RCC 7860 (cell line): ENCODE results near the gene C11orf65.
"Not testable (repeated sequence)": the region's sequence is repeated elsewhere in the genome, so short reads cannot be mapped to it uniquely, and the experiment has no call there.

Experiments used
- DNase-seq: peaks from one replicate; pipeline ENCODE4 v3.0.0-alpha.2; 2015; ENCODE audit warnings: low spot score
- FAIRE-seq: peaks from 2 replicates; lab custom pipeline; 2012; peaks lifted over from hg19 to GRCh38; lab: Jason Lieb, UNC

The C11orf65 gene

DNA sequence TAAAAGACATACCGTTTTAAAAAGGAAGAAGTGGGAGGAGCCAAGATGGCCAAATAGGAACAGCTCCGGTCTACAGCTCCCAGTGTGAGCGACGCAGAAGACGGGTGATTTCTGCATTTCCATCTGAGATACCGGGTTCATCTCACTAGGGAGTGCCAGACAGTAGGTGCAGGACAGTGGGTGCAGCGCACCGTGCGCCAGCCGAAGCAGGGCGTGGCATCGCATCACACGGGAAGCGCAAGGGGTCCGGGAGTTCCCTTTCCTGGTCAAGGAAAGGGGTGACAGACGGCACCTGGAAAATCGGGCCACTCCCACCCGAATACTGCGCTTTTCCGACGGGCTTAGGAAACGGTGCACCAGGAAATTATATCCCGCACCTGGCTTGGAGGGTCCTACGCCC, 93.8 kb downstream of the C11orf65 start:
- FAIRE-seq, DNase-seq: not testable (repeated sequence)

DNA sequence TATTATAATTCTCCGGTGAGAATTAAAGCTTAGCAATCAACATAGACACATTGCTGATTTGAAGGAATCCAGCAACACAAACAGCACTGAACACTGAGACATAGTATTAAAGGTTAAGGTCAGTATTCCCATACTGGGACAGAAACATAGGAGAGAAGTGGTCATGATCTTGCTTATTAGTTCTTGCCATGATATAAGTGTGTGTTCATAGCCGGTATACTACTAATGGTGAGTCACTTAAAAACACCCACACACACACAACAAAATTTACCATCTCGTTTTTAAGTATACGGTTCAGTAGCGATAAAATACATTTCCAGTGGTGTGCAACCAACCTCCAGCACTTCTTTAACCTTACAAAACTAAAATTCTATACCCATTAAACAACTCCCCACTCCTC, 96.3 kb downstream of the C11orf65 start:
- DNase-seq = no peak
- FAIRE-seq = no peak

DNA sequence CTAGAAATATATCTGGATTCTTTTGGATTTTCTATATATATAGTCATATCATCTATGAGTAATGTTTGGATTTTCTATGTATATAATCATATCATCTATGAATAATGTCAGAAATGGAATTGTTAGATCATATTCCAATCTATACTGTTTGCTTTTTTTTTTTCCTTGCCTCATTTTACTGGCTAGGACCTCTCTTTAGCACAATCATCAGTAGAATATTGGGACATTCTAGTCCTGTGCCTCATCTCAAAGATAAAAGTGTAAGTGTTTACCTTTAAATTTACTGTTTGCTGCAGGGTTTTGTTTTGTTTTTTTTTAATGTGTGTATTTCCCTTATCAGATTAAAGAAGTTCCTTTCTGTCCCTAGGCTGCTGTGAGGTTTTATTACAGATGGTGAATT, 97.0 kb downstream of the C11orf65 start:
- no peak for DNase-seq

DNA sequence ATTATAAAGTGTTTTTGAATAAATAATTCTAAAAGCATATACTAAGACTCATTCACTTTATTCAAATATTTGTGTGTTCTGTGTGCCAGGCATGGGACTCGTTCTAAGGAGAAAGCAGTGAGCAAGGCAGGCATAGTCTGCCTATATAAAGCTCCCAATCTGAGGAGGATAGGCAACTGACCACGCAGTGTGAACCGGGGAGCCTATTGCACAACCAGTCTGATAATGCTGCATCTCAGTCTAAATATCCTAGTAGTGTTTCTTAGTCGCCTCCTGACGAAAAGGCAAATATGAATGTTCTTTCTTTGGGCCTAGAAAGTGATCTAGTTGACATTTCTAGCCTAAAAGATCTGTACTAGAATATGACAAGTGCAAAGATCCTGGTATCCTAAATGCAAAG, 98.3 kb downstream of the C11orf65 start:
- DNase-seq (no peak), FAIRE-seq (no peak)

More for the DNA sequence above, 97.0 kb downstream of the C11orf65 start:
- no peak for FAIRE-seq

DNA sequence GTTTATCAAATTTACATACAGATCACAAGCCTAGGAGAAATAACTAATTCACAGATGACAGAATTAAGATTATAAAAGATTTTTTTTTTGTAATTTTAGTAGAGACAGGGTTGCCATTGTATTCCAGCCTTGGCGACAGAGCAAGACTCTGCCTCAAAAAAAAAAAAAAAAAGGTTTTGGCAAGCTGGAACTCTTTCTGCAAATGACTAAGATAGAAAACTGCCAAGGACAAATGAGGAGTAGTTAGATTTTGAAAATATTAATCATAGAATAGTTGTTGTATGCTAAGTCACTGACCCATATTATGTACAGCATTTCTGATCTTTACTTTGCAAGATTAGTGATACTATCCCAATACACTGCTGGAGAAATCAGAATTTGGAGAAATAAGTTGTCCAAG, 99.2 kb downstream of the C11orf65 start:
- FAIRE-seq = no peak
- DNase-seq = no peak

DNA sequence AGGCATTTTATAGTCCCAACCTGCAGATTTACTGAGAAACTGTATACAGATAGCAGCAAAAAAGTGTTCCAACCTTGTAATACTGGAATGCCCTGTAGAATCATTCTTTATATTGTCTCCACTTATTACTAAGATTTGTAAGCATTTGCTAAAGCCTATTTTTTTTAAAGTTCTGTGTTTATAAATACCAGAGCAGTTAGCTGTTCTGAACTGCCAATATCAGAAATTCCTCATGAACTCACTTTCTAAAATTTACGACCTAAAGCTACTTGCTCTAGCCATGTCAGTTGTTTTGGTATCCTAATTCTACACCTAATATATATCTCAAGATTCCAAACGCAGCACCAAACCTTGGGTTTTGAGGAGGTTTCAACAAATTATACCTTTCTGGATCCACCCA, 103.2 kb downstream of the C11orf65 start:
- no peak for DNase-seq
- FAIRE-seq = no peak

DNA sequence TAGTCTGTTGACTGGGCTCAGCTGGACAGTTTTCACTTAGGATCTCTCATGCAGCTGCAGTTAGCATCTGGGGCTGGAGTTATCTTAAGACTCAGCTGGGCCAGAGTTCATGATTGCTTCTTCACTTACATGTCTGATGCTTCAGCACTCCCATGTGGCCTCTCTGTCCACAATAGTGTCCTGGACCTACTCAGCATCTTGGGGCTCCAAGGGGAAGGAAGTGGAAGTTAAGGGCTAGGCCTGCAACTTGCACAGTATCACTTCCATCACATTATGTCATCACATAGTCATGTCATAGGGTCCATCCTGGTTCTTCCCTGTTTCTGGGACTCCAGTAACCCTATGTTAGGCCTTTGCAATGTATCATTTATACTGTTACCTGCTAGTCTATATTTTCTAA, 115.9 kb downstream of the C11orf65 start:
- DNase-seq (no peak), FAIRE-seq (no peak)

DNA sequence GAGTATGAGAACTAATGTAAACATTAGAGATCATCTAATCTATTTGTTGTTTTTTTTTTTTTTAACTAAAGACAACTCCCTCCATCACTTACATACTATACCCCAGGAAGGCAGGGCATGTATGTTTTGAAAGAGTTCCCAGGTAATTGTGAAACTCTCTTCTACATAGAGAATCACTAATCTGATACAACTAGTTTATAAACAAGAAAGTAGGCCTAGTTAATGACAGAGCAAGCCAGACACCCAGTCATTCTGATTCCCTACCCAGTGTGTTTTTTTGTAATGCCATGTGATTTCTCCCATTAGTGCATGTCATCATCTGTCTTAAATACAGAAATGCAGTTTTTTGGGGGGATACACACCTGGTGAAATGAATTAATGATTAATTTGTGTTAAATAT, 120.9 kb downstream of the C11orf65 start:
- FAIRE-seq = no peak

DNA sequence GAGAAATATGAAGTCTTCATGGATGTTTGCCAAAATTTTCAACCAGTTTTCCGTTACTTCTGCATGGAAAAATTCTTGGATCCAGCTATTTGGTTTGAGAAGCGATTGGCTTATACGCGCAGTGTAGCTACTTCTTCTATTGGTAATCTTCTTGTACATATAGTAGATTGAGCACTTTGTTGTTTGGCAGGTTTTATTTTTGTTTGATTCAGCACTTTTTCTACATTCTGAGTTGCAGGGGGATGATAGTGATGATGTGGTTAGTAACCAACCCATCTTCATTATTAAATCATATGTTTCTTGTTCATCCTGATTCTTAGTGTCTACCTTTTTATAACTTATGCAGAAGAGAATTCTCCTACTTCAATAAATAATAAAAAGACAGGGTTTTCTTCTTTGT, 121.6 kb downstream of the C11orf65 start:
- FAIRE-seq (no peak), DNase-seq (no peak)

More for the DNA sequence above, 120.9 kb downstream of the C11orf65 start:
- DNase-seq = no peak

DNA sequence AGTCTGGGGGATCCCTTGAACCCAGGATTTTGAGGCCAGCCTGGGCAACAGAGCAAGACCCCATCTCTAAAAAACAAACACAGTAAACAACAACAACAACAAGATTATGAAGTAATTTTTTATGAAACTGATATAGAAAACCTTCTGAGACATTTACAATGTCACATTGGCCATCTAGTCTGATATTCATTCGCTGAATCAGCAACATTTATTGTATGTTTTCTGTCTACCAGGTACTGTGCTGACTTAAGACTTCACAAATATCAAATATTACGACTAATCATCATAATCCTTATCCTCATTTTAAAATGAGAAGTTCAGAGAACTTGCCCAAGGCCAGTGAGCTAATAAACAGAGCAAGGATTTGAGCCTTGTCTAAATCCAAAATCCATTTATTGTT, 123.6 kb downstream of the C11orf65 start:
- FAIRE-seq (no peak), DNase-seq (no peak)

DNA sequence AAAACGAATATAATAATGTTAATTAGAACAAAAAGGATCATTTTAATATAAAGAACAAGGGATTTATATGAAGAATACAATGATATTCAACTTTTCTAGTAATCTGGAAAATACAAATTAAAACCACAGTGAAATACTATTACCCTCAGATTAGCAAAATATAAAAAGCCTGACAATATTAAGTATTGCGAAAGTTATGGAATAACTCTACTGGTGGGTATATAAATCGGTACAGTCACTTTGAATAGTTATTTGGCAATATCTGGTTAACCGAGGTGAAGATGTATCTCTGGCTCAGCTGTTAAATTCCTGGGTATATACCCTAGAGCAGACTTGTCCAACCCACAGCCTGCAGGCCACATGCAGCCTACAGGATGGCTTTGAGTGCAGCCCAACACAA, 125.7 kb downstream of the C11orf65 start:
- no peak for DNase-seq
- FAIRE-seq = no peak

DNA sequence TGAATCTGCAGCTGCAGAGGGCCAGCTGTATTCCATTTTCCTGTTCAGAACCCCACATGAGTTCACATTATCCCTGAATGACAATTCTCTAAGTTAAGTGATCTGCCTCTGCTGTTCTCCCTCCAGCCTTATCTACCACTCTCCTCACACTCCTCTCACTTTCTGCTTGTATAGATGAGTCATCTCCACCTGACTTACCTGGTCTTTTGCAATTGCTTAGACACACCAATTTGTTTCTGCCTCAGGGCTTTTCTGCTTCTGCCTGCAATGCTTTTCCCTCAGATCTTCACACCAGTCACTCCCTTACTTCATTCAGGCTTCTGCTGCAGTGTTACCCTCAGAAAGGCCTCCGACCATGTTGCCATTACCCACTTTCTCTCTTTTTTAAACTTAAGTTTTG, 126.4 kb downstream of the C11orf65 start:
- no peak for DNase-seq
- no peak for FAIRE-seq

DNA sequence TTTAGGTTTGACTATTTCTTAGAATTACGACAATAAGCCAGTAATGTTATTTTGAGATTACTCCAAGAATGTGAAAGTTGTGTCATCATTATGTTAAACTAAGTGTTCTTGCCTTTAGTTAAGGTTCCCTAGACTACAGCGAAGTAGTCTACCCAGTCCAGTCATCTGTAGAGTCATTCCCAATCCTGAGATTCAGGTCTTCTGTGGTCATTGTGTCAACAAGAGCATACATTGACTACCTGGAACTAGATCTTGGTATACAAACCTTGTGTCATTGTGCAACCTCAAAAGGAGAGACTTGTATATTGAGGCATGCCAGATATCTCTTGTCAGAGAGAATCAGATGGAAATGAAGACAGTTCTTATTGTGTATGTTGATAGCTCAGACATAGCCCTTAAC, 128.6 kb downstream of the C11orf65 start:
- no peak for DNase-seq
- FAIRE-seq = no peak

DNA sequence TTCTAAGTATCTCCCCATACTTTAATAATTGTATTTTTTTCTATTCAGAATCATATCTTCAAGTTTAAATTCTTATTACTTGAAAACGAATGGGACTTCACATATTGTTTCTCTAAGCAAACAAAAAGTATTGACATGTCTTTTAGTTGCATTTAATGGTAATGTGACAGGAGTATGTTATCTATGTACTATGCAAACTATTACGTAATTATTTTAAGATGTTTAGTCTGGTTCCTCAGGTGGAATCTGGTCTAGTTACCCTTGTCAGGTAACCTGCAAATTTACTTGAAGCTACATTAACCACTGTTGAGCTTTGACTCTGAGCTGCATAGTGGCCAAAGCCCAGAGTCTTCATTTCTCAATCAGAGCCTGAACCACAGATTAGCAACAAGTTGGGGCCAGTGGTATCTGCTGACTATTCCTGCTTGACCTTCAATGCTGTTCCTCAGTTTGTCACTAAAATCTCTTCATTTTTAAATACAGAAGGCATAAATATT, 133.9 kb downstream of the C11orf65 start:
- no peak for FAIRE-seq
- no peak for DNase-seq
